Measurements from ENCODE around the gene SLC9A5. TPM values are rescaled to one million over a fixed set of nuclear protein-coding genes. Genes with fewer than 3 reads are reported as not detected.

Gene SLC9A5
- total RNA-seq, 1 experiment from 2014 or later: 5.6 TPM

GRCh38 chr16:67268136-67268579, 19.4 kb downstream of the SLC9A5 start:
- Histone ChIP-seq H3K9me2 (ENCODE audit: insufficient read depth) (no peaks in the 10 kb centered on the region), H3K4me3 (replicated peaks in 1 of 2; ENCODE audit: low read depth in 1 of 2, low read length in 2 of 2) (peak overlapping the region in 1 of 2 experiments; percentile 25; a peak in 1 of 4 replicates), H3K27me3 (ENCODE audit: insufficient read depth, low read length) (no peaks in the 10 kb centered on the region), H2AFZ (ENCODE audit: low read depth, low read length, poor library complexity, severe bottlenecking) (no peak overlapping the region), H3K27ac (ENCODE audit: low read depth, low read length) (peak overlapping the region; percentile 66), H3K9ac (ENCODE audit: low read length) (peak overlapping the region; percentile 50), H3K4me2 (ENCODE audit: low read length) (peak overlapping the region; percentile 66), H4K20me1 (ENCODE audit: insufficient read depth) (no peaks in the 10 kb centered on the region), H3K9me3 (ENCODE audit: control insufficient read depth in 1 of 2, insufficient read depth in 1 of 2, low read depth in 1 of 2, low read length in 2 of 2) (no peaks in the 10 kb centered on the region), H3K79me2 (ENCODE audit: insufficient read depth, low read length) (no peaks in the 10 kb centered on the region), H3K4me1 (ENCODE audit: control insufficient read depth in 1 of 2, insufficient read depth in 2 of 2, low read length in 2 of 2) (peaks cover 27 to 42% of the 10 kb centered on the region in 2 experiments), H3K36me3 (ENCODE audit: control insufficient read depth in 1 of 2, insufficient read depth in 2 of 2, low read length in 2 of 2) (no peaks in the 10 kb centered on the region)
- RAD21 ChIA-PET (ENCODE audit: low non-redundant PET in 1 of 2, low total read pairs in 2 of 2, uncharacterized antibody in 2 of 2, unreplicated experiment in 2 of 2): interaction anchor here in 1 of 2 experiments (0.7 to 1.6 kb wide), 2 partner anchors 9 to 20 kb away, joined by 3 read pairs; no protein-coding TSS in a partner anchor
- CTCF ChIA-PET: interaction anchor here (0.7 to 1.2 kb wide), 3 partner anchors 22 to 246 kb away, joined by 3 to 4 read pairs (median 3); no protein-coding TSS in a partner anchor
- TF ChIP-seq FOSL1 (IDR thresholded peaks at IDR 0.05; ENCODE audit: low read depth) (peak; percentile 72), ELF1 (IDR thresholded peaks at IDR 0.05; ENCODE audit: borderline replicate concordance, low read depth) (no peak), MAX (IDR thresholded peaks at IDR 0.05) (peak; percentile 65; the same call in 1 of the 2 replicates), JUND (IDR thresholded peaks at IDR 0.05) (peak; percentile 63), SP1 (IDR thresholded peaks at IDR 0.05; ENCODE audit: low read depth) (peak; percentile 59), SRF (IDR thresholded peaks at IDR 0.05; ENCODE audit: low read depth) (peak; percentile 45; the same call in 1 of the 2 replicates)
- ATAC-seq (peak; percentile 90), DNase-seq (ENCODE audit: low read depth, low spot score) (peak; percentile 81)
- intact Hi-C loops (cut with micrococcal nuclease): no loop called here
- POLR2A ChIA-PET: interaction anchor here (2.2 to 3.4 kb wide), 2 partner anchors 10 to 21 kb away, joined by 8 to 12 read pairs; partner anchors contain the start of gene FHOD1
- BruUV-seq (replicated peaks): no TSS peak

DNA sequence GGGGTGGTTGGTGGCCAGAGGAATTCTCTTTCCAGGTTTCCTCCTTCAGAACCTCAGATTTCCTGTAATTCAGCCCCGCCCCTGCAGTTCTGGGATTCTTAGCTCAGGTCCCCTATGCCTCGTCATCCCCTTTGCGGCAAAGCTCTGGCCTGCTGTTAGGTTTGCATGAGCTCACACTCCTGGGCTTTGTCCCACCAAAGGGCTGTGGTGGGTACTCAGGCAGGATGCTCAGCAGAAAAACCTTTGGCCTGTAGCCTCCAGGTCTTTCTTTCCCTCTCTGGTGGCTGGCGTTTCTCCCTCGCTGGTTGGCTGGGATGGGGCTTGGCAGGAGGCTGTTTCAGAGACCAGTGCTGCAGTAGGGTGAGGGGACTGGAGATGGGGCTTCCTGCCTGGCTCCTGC, 21.0 kb downstream of the SLC9A5 start:
- peak overlapping the region; percentile 28; the same call in 1 of the 2 replicates for H3K27ac ChIP-seq (ENCODE audit: low read depth, low read length)
- DNase-seq (ENCODE audit: low read depth, low spot score): no peak
- RAD21 ChIA-PET (ENCODE audit: low non-redundant PET in 1 of 2, low total read pairs in 2 of 2, uncharacterized antibody in 2 of 2, unreplicated experiment in 2 of 2): no interaction called here

More for the DNA sequence above, 21.0 kb downstream of the SLC9A5 start:
- Histone ChIP-seq H4K20me1 (ENCODE audit: insufficient read depth) (no peaks in the 10 kb centered on the region), H3K79me2 (ENCODE audit: insufficient read depth, low read length) (no peaks in the 10 kb centered on the region), H3K9me3 (ENCODE audit: control insufficient read depth in 1 of 2, insufficient read depth in 1 of 2, low read depth in 1 of 2, low read length in 2 of 2) (no peaks in the 10 kb centered on the region), H3K4me1 (ENCODE audit: control insufficient read depth in 1 of 2, insufficient read depth in 2 of 2, low read length in 2 of 2) (peaks cover 27 to 42% of the 10 kb centered on the region in 2 experiments), H3K36me3 (ENCODE audit: control insufficient read depth in 1 of 2, insufficient read depth in 2 of 2, low read length in 2 of 2) (no peaks in the 10 kb centered on the region), H3K27me3 (ENCODE audit: insufficient read depth, low read length) (no peaks in the 10 kb centered on the region), H3K4me3 (replicated peaks in 1 of 2; ENCODE audit: low read depth in 1 of 2, low read length in 2 of 2) (no peak overlapping the region), H3K4me2 (ENCODE audit: low read length) (peak overlapping the region; percentile 31), H2AFZ (ENCODE audit: low read depth, low read length, poor library complexity, severe bottlenecking) (no peak overlapping the region), H3K9me2 (ENCODE audit: insufficient read depth) (no peaks in the 10 kb centered on the region), H3K9ac (ENCODE audit: low read length) (peak overlapping the region; percentile 24; the same call in 1 of the 2 replicates)
- TF ChIP-seq POLR2AphosphoS5 (IDR thresholded peaks at IDR 0.05; ENCODE audit: low read depth, low read length): peak; percentile 25; the same call in 1 of the 2 replicates
- no peak for TF ChIP-seq EZH2phosphoT487 (IDR thresholded peaks at IDR 0.05; ENCODE audit: borderline replicate concordance)
- peak; percentile 16; the same call in 1 of the 2 replicates for ATAC-seq
- POLR2A ChIA-PET: interaction anchor here (2.2 to 3.4 kb wide), 2 partner anchors 8 to 22 kb away, joined by 8 to 12 read pairs; partner anchors contain the start of gene FHOD1
- intact Hi-C loops (cut with micrococcal nuclease): no loop called here
- CTCF ChIA-PET: interaction anchor here (1.3 to 1.4 kb wide), 2 partner anchors 9 kb away, joined by 3 to 6 read pairs; no protein-coding TSS in a partner anchor
- no TSS peak for BruUV-seq (replicated peaks)

Measured in HCT116 (cell line).